Kidney (tissue), 14 donors: Measurements from ENCODE around the gene TCHH. TPM values are rescaled to one million over a fixed set of nuclear protein-coding genes. Genes with fewer than 3 reads are reported as not detected.

Experiments
- DNase-seq, 5 donors: peaks; one replicate each; pipeline ENCODE4 v3.0.0-alpha.2; 2013 to 2020
- FAIRE-seq: peaks from 2 replicates; lab custom pipeline; 2012; peaks lifted over from hg19 to GRCh38; lab: Jason Lieb, UNC
- H3K27ac ChIP-seq, 2 donors: one replicate each; pipeline ENCODE4 v1.7.0; 2013; ENCODE audit warnings: low read depth in 2 of 2, low read length in 2 of 2, inconsistent platforms in 1 of 2
- H3K27me3 ChIP-seq: one replicate; pipeline ENCODE4 v1.7.1; 2013; ENCODE audit warnings: low read length, inconsistent platforms; ENCODE audit not compliant: control insufficient read depth, insufficient read depth
- H3K36me3 ChIP-seq, 3 donors: one replicate each; pipeline versions ENCODE4 v1.7.0 to v1.7.1; 2013; ENCODE audit warnings: low read length in 3 of 3, control low read depth in 1 of 3, inconsistent platforms in 1 of 3; ENCODE audit not compliant: insufficient read depth in 3 of 3, control insufficient read depth in 2 of 3
- H3K4me1 ChIP-seq, 3 donors: one replicate each; pipeline versions ENCODE4 v1.7.0 to v1.7.1; 2013; ENCODE audit warnings: low read length in 3 of 3, inconsistent platforms in 1 of 3, low read depth in 1 of 3; ENCODE audit not compliant: control insufficient read depth in 2 of 3, insufficient read depth in 2 of 3
- H3K4me3 ChIP-seq, 3 donors: one replicate each; pipeline versions ENCODE4 v1.7.0 to v1.8.1; 2013; ENCODE audit warnings: low read length in 3 of 3, control low read depth in 1 of 3, inconsistent platforms in 1 of 3
- H3K9ac ChIP-seq, 3 donors: one replicate each; pipeline versions ENCODE4 v1.7.0 to v1.7.1; 2013; ENCODE audit warnings: low read length in 3 of 3, control low read depth in 1 of 3, inconsistent platforms in 1 of 3
- H3K9me3 ChIP-seq, 3 donors: one replicate each; pipeline versions ENCODE4 v1.7.0 to v1.7.1; 2013; ENCODE audit warnings: low read length in 3 of 3, control low read depth in 1 of 3, inconsistent platforms in 1 of 3; ENCODE audit not compliant: control insufficient read depth in 2 of 3, insufficient read depth in 1 of 3
- intact Hi-C: fragments of 100-400 bp; cut with DNase I; formaldehyde crosslinking; loops from one replicate; pipeline ENCODE4 v1.11.1; 2022
- polyA plus RNA-seq: library from polyadenylated mRNA; stranded (reverse); fragments of 350-450 nt; fragmentation: Illumina TruSeq; extraction: RNeasy Lipid Tissue Mini Kit (QIAGEN cat#74804); gene quantifications from one replicate; pipeline ENCODE4 v1.2.3, GENCODE V29; 2014; ENCODE audit warnings: low read depth, low replicate concordance; ENCODE audit not compliant: insufficient read depth
- total RNA-seq: library from RNA; stranded (reverse); fragmentation: NEBNext Ultra II Directional; extraction: Animal tissue kit (Norgen Biotek cat#: 25700); gene quantifications from one replicate; pipeline ENCODE4 v1.2.1, GENCODE V29; 2021
- TF ChIP-seq, protein P1 (sequence below): IDR thresholded peaks from 3 replicates; pipeline ENCODE4 v1.5.1; 2012; ENCODE audit warnings: mild to moderate bottlenecking, moderate library complexity, borderline replicate concordance; ENCODE audit not compliant: insufficient read depth; ENCODE audit errors: extremely low read depth
- donor health status: control.
- donor health status: control.
- donor health status: control.
- donor health status: control.
- donor health status: control.
- donor health status: DM: yes; HTN: yes; CAD: no.
- donor health status: Normal renal cell carcinoma (clear cell type).

TCHH gene
- total and polyA plus RNA-seq, 2 donors from 2014 or later = 0.13 TPM; not detected in 1

DNA sequence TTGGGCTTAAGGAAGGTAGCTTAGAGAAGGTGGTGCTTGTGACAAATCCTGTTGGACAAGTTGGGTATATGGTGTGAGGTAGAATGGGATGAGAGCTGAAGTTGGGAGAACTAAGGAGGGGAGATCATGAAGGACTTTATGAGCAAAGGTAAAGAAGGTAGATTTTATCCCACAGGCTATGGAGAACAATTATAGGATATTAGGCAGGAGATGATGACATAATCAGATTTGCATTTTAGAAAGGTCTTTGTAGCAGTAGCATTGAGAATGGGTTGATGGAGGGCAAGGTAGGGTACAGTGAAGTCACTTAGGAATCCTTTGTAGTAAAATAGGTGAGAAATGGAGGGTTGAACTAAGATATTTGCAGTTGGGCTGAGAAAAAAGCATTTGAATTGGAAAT, 14.9 kb upstream of the TCHH start:
- no peaks in the 10 kb centered on the region for H3K4me1 ChIP-seq
- no peak overlapping the region for H3K9ac ChIP-seq
- DNase-seq (no peak), FAIRE-seq (no peak)
- no peaks in the 10 kb centered on the region for H3K36me3 ChIP-seq
- TF ChIP-seq, protein P1, sequence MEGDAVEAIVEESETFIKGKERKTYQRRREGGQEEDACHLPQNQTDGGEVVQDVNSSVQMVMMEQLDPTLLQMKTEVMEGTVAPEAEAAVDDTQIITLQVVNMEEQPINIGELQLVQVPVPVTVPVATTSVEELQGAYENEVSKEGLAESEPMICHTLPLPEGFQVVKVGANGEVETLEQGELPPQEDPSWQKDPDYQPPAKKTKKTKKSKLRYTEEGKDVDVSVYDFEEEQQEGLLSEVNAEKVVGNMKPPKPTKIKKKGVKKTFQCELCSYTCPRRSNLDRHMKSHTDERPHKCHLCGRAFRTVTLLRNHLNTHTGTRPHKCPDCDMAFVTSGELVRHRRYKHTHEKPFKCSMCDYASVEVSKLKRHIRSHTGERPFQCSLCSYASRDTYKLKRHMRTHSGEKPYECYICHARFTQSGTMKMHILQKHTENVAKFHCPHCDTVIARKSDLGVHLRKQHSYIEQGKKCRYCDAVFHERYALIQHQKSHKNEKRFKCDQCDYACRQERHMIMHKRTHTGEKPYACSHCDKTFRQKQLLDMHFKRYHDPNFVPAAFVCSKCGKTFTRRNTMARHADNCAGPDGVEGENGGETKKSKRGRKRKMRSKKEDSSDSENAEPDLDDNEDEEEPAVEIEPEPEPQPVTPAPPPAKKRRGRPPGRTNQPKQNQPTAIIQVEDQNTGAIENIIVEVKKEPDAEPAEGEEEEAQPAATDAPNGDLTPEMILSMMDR = no peak
- H3K9me3 ChIP-seq = peaks cover 0 to 2% (median 0%) of the 10 kb centered on the region in 3 donors
- H3K27me3 ChIP-seq = no peaks in the 10 kb centered on the region
- intact Hi-C loops = no loop called here
- H3K27ac ChIP-seq = no peak overlapping the region
- no peak overlapping the region for H3K4me3 ChIP-seq

GRCh38 chr1:152127673-152128072, 12.4 kb upstream of the TCHH start:
- H3K27ac ChIP-seq = no peak overlapping the region
- FAIRE-seq = no peak
- no peak for DNase-seq
- H3K9me3 ChIP-seq = peaks cover 0 to 2% (median 0%) of the 10 kb centered on the region in 3 donors
- H3K9ac ChIP-seq = no peak overlapping the region
- intact Hi-C loops = no loop called here
- no peaks in the 10 kb centered on the region for H3K36me3 ChIP-seq
- H3K4me3 ChIP-seq = no peak overlapping the region
- TF ChIP-seq, protein P1 = no peak
- H3K4me1 ChIP-seq = no peaks in the 10 kb centered on the region
- H3K27me3 ChIP-seq = peaks cover 2% of the 10 kb centered on the region

- TF ChIP-seq, protein P1 = no peak
- no peaks in the 10 kb centered on the region for H3K4me1 ChIP-seq
- no peak overlapping the region for H3K27ac ChIP-seq
- intact Hi-C loops = no loop called here
- no peak overlapping the region for H3K4me3 ChIP-seq
- H3K9me3 ChIP-seq = no peaks in the 10 kb centered on the region
- H3K27me3 ChIP-seq = peaks cover 2% of the 10 kb centered on the region
- DNase-seq (no peak), FAIRE-seq (no peak)
- H3K36me3 ChIP-seq = no peaks in the 10 kb centered on the region
- H3K9ac ChIP-seq = no peak overlapping the region
These were observed 10.7 kb upstream of the TCHH start for GRCh38 chr1:152125834-152126443.

DNA sequence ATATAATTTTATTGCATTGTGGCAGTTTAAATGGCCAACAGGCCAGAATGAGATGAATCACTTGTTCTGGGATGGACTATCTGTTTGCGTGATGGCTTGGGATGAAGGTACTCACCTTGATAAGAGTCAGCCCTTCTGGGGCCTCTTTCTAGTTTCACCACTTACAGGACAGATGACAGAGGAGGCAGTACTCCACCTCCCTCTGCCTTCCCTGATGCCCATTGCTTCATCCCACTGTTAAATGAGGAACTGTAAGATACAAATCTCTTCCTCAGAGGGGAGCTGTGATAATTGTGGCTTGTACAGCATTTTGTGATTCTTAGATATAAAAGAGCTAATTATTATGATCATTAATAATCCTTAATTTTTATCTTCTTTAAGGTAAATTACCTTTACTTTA, 3.7 kb upstream of the TCHH start:
- peaks cover 22% of the 10 kb centered on the region for H3K27me3 ChIP-seq
- no peaks in the 10 kb centered on the region for H3K9me3 ChIP-seq
- no peak for DNase-seq
- H3K4me1 ChIP-seq = no peaks in the 10 kb centered on the region
- H3K4me3 ChIP-seq = no peak overlapping the region
- intact Hi-C loops = no loop called here
- FAIRE-seq = no peak
- H3K27ac ChIP-seq = no peak overlapping the region
- TF ChIP-seq, protein P1 = no peak
- H3K36me3 ChIP-seq = no peaks in the 10 kb centered on the region
- H3K9ac ChIP-seq = no peak overlapping the region
